HG02840 (cell line): ENCODE data around the gene CD2AP.
A peak's percentile ranks its signal among the peaks of the same experiment; 100 is the strongest.
"Not testable (repeated sequence)": the region's sequence is repeated elsewhere in the genome, so short reads cannot be mapped to it uniquely, and the experiment has no call there.

Experiments used
- ATAC-seq: cut with Tn5 transposase; IDR thresholded peaks from one replicate; pipeline ENCODE4 v1.9.1; 2021; ENCODE audit warnings: mild to moderate bottlenecking, moderate library complexity, moderate number of reproducible peaks; ENCODE audit not compliant: unreplicated experiment, low FRiP score

Gene CD2AP

DNA sequence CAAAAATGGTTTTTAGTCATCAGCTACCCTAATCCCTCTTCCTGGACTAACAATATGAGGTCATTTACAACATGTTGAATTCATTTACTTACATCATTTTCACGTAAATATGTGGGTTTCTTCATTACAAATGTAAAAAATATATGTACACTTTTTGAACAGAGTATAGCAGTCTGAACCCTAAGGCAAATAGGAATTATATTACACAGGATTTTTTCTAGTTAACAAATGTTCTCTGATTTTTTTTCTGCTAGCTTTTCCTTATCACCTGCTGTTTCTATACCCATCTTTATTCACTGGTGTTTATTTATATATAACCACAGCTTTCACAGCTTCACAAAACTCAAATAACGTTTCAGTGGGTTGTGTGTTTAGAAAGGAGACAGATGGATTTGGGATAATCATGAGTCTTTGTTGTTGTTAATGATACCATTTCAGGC is 21.0 kb upstream of the CD2AP start:
- no peak for ATAC-seq

DNA sequence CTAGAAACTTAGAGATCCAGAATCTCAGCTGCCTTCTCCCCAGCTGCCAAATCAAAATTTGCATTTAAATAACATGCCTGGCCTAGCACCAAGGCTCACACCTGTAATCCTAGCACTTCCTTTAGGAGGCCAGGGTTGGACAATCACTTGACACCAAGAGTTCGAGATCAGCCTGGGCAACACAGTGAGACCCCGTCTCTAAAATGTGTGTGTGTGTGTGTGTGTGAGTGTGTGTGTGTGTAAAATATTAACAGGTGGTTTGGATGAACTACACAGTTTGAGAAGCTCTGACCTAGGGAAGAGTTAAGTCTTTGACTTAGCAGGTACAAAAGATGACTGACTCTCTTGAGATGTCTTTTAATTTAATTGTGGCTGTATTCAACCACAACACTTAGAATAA is 20.2 kb upstream of the CD2AP start:
- no peak for ATAC-seq

DNA sequence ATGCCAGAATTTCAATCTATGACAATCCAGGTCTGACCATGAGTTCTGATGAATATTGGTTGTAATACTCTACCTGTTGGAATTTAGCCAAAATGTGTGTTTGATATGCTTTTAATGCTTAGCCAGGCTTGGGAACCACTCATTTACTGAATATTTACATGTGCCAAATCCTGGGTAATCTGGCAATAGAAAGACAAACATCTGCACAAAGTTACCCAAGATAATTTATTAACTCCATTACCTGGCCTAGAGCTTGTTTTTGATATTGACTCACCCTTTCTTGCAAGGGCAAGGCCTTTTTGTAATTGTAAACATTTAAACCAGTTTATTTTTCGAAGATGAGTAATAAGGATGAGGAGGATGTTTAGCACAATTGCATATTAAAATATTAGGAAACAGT is 13.5 kb upstream of the CD2AP start:
- no peak for ATAC-seq

DNA sequence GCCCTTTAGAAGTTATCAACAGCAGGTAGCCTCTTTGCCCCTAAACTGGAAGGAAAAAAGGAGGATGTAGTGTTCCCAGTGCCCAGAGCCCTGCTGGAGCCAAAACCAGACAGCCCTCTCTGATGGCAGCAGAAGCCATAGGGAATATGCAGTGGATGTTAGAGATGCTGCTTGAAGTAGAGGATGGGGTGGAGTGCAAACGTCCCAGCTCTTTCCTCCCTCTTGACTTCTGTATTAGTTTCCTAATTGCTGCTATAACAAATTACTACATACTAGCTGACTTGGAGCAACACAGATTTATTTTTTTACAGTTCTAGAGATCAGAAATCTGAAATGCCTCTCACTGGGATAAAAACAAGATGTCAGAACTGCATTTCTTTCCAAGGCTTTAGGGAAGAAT is 12.5 kb upstream of the CD2AP start:
- no peak for ATAC-seq

DNA sequence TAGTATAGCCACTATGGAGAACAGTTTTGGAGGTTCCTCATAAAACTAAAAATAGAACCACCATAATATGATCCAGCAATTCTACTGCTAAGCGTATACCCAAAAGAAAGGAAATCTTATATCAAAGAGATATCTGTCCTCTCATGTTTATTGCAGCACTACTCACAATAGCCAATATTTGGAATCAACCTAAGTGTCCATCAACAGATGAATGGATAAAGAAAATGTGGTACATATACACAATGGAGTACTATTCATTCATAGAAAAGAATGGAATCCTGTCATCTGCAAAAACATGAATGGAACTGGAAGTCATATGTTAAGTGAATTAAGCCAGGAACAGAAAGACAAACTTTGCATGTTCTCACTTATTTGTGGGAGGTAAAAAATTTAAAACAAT is 5.7 kb upstream of the CD2AP start:
- no peak for ATAC-seq

DNA sequence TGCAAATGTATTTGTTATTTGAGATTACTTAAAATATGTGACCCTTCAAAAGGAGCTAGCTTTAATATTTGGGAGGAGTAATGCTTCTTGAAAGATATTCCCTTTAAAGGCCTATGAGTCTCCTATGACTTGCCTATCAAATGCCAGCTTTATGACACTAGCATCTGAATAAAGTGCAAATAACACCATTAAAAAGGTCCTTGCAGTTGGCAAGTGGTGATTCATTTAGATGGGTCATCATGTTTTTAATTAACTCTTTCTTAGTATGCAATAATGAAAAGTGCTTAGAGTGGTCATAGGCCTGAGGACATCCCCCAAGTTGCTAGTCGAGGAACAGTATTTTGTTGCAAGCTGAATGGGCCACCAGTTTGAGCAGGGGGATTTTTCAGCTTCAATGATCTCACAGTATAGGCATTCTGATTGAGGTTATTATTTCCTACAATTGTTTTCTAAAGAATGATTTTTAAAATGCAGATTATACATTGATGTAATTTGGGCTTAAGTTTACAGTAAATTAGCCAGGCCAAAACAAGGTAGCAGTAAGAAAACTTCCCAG is 3.7 kb upstream of the CD2AP start:
- ATAC-seq: no peak

DNA sequence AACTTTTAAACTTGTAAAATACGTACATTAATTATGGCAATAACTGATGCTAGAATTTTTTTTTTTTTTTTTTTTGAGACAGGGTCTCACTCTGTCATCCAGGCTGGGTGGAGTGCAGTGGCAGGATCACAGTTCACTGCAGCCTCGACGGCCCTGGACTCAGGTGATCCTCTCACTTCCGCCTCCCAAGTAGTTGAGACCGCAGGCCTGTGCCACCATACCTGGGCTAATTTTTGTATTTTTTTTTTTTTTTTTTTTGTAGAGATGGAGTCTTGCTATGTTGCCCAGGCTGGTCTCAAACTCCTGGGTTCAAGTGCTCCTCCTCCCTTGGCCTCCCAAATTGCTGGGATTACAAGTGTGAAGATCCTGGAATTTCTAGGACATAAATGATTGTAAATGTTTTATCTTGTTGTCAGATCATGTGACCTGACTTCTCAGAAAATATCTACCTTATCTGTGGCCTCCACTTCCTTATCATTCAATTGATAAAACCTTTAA is 2.2 kb upstream of the CD2AP start:
- ATAC-seq: no peak

DNA sequence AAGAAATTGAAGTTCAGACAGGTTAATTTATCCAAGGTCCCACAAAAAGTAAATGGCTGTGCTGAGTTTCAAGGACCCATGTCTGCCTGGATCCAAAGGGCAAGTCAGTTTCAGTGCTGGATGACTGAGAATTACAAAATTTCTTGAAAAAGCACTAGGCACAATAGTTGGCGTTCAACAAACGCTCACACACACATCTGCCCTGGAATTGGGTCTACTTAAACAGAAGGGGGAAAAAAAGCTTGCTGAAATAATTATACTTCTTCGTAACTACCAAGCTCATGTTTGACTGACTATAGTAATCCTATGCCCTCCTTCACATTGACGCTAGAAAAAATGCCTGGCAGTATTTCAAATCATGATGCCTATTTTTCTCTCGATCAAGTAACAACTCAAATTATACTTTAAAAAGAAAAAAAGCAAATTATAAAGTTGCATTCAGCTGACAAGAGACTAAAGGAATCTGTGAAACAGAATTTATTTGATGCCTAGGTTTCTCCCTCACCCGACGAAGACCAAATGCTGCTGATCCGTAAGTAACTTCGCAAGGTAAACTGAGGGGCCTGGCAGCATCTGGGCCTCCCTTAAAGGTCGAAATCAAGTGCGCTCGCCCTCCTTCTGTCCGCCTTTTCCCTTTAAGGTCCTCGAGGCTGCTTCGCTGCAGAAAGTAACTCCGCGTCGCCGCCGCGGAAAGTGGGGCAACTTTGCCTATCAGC is 650 bp upstream of the CD2AP start:
- no peak for ATAC-seq

DNA sequence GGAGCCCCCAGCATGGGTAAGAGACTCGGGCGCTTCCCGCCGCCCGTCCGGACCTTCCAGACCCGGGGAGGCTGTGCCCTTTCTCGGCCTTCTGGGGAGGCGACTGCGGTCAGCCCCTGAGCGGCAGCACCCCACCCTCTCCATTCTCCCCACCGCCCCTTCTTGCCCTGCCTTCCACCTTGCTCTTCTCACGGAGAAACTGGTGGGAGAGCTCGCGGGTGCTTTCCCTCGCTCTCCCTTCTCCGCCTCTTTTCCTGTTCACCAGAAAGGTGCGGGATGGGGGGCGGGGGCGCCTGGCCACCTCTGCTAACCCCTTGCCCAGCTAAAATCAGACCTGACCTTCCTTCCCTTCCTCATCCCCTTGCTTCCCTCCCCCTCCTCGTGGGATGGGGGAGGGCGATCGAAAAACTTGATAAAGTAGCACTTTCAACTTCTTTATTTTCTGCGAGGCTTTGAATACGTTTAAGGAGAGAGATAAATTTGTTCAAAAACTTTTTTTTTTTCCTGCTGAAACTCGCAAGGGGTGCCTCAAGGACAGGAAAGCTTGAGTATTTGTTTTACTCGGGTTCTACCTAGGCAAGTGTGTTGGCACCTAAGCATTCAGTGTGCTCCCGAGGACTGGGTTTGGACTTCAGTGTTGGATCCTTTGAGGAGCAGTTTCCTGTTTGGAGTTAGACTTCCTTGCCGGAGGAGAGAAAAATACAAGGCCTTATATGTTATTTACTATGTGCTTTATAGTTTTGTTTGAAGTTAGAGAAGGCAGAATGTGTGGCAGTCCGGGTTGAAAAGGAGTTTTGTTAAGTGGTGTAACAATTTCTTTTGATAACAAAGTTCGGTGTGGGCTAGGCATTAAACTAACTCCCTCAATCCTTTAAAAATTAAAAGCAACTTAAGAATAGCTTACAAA is 897 bp downstream of the CD2AP start:
- peak; percentile 33 for ATAC-seq

DNA sequence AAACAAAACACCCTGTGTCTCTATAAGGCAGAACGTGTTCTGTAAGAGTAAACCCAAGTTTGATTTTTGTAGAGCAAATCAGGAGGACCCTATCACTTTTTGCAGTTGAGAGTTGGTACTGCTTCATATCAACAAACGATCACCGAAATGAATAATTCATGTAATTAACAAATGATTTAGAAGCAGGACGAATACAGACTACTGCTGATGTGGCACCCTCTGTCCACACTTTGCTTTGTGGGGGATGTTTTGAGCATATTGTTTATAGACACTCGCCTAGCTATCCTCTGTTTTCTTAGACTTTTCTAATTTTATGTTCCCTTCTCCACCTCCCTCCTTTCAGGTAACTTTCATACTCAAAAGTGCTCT is 1.5 kb downstream of the CD2AP start:
- ATAC-seq: no peak

DNA sequence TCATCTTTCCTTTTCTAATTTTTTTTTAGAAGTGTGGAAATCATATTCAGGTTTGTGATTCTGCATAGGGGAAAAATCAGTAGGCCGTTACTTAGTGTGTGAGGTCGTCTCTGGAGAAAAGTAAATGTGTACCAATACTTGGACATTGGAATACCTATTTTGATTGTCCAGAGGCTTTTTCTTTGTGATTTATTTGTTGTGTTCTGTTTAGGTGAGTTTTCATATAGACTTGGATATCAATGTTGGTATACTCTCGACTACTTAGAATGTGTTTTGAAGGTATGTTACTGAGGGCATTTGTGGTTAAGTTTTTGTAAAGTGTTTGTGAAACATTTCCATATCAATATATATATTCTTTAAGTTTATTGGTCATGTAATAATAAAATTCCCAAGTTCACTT is 2.3 kb downstream of the CD2AP start:
- ATAC-seq: no peak

DNA sequence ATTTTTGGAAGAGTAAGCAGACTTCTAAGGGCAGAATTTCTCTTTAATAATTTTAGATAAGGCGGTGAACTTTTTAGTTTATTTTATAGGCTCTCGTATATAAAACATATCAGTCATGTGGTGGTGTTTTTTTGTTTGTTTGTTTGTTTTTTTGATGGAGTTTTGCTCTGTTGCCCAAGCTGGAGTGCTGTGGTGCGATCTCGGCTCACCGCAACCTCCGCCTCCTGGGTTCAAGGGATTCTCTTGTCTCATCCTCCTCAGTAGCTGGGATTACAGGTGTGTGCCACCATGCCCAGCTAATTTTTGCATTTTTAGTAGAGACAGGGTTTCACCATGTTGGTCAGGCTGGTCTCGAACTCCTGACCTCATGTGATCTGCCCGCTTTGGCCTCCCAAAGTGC is 3.6 kb downstream of the CD2AP start:
- not testable (repeated sequence) for ATAC-seq

DNA sequence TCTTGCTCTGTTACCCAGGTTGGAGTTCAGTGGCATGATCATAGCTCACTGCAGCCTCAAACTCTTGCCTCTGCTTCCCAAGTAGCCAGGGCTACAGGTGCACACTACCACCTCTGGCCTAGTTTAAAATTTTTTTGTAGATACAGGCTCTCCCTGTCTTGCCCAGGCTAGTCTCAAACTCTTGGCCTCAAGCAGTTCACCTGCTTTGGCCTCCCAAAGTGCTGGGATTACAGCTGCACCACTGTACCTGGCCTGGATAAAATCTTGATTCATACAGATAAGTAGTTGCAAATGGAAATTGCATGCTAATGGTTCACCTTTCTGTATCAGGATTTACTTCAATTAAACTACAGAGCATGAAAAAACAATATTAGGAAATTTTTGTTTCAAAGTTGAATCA is 4.2 kb downstream of the CD2AP start:
- no peak for ATAC-seq

DNA sequence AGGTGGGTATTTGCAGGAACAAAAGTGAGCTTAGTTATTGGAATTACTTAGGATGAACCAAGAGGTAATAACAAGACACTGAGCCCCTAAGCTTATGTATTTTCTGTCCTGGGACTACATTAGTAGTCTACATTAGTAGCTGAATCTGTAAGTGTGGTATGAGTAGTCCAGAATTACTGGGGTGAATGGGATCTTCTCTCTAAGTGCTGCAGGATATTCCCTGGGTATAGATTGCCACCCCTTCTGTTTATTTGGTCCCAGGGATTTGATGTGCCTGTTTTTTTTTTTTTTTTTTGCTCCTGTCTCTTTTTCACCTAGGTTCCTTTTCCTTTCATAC is 5.9 kb downstream of the CD2AP start:
- ATAC-seq: peak; percentile 32

DNA sequence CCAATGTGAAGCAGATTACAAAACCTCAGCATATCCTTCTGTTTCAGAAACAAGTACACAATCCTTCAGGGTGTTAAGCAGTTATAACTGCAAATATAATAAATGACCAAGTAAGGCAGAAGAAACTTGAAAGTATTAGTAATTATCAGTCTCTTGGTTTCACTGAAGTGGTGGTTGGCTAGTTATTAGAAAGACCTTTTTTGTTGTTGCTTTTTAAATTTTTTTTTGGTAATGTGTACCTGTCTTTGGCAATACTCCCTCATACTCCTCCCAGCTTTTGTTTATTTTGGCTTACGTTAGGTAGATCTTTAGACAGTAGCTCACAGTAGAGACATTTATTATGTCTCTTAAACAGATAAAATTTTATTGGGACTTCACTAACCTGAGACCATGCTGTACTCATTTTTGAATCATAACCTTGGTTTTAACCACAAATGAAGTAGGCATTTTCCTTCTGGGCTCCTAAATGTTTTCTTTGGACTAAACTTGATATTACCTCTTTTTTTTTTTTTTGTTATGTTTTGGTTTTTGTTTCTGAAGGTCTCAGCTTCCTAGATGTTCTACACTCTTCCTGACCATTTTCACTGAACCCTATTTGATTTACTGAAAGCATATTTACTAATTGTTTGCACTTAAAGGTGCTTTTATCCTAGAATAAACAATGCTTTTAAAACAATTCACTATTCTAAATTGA is 6.4 kb downstream of the CD2AP start:
- ATAC-seq: peak; percentile 48

DNA sequence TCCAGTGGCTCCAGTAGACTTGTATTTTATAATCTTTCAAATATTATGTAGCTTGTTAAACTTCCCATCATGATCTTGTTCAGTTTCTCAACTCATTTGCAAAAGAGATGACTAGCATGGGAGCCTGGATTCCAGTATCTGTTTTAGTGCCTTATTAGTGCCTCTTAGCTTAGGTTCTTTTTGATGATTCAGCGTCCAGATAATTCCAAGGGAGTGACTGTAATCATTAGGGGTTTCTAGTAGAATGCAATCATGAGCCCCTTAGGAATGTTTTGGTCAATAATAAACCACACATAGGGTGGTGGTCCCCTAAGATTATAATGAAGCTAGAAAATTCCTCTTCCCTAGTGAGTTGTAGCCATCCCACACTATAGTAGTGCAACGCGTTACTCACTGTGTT is 7.0 kb downstream of the CD2AP start:
- ATAC-seq: no peak

DNA sequence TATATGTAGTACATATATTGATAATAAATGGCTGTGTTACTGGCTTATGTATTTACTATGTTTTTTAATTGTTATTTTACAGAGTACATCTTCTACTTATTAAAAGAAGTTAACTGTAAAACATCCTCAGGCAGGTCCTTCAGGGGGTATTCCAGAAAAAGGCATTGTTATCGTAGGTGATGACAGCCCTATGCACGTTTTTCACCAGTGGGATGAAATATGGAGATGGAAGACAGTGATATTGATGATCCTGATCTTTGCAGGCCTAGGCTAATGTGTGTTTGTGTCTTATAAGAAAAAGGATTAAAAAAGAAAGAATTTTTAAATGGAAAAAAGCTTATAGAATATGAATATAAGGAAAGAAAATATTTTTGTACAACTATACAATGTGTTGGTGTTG is 7.5 kb downstream of the CD2AP start:
- no peak for ATAC-seq

DNA sequence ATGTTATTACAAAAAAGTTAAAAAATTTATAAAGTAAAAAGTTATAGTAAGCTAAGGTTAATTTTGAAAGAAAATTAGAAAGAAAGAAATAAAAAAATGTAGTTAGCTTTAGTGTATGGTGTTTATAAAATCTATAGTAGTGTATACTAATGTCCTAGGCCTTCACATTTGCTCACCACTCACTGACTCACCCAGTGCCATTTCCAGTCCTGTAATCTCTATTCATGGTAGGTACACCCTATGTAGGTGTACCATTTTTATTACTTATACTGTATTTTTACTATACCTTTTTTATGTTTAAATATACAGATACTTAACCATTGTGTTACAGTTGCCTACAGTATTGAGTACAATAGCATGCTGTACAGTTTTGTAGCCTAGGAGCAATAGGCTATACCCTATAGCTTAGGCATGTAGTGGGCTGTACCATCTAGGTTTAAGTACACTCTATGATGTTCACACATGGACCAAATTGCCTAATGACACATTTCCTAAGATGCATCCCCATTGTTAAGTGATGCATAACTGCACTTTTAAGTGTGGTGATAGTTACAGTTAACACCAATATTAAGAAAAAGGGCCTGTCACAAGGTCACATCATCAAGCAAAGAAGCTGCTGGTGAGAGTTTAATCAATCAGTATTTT is 8.0 kb downstream of the CD2AP start:
- ATAC-seq: no peak

DNA sequence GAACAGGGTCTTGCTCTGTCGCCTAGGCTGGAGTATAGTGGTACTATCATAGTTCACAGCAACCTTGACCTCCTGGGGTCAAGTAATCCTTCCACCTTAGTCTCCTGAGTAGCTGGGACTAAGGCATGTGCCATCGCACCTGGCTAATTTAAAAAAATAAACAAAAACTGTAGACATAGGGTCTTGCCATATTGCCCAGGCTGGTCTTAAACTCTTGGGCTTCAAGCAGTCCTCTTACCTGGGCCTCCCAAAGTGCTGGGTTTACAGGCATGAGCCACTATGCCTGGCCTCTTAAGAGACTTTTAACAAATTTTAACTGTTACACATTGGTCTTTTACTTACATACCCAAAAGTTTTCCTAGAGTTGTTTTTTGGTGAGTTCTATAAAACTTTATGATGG is 12.4 kb downstream of the CD2AP start:
- ATAC-seq: no peak

DNA sequence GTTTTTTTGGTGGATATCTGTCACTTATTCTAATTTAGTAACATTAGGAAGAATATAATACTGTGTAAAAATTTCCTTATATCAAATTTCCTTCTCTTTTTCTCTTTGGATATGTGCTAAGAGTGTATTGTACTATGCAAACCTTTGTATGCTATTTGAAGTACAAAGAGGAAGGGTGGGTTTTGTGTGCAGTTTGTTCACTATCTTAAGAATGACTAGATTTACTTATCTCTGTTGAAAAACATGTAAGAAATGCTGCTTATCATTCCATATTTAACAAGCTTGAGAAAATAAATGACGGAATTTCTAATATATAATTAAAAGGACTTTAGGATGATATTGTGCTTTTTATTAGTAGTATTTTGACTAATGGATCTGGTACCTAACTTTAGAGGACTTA is 13.1 kb downstream of the CD2AP start:
- no peak for ATAC-seq

DNA sequence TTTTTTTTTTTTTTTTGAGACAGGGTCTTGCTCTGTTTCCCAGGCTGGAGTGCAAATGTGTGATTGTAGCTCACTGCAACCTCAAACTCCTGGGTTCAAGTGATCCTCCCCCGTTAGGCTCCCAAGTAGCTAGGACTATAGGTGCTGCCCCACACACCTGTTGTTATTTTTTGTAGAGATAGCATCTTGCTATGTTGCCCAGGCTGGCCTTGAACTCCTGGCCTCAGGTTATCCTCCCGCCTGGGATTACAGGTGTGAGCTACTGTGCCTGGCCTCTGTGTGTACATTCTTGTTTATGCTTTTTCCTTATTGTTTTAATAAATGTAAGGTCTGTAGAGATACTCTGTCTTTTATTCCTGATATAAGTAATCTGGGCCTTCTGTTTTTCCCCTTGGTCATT is 14.8 kb downstream of the CD2AP start:
- ATAC-seq: no peak
